Endothelial cell (in vitro differentiated cells): ENCODE results near the gene NDUFB7. TPM values are rescaled to one million over a fixed set of nuclear protein-coding genes. Genes with fewer than 3 reads are reported as not detected.
"Not testable (repeated sequence)": the region's sequence is repeated elsewhere in the genome, so short reads cannot be mapped to it uniquely, and the experiment has no call there.

Experiments
- DNase-seq: peaks from one replicate; pipeline ENCODE4 v3.0.0; 2021; ENCODE audit warnings: low spot score
- H3K27ac Mint-ChIP-seq: one replicate; pipeline ENCODE4 v1.8.0; 2021; ENCODE audit warnings: mixed read lengths, inconsistent platforms; ENCODE audit not compliant: unreplicated experiment
- H3K27me3 Mint-ChIP-seq: one replicate; pipeline ENCODE4 v1.8.0; 2021; ENCODE audit warnings: mild to moderate bottlenecking, moderate library complexity, mixed read lengths, inconsistent platforms; ENCODE audit not compliant: unreplicated experiment
- H3K36me3 Mint-ChIP-seq: one replicate; pipeline ENCODE4 v1.8.0; 2021; ENCODE audit warnings: mild to moderate bottlenecking, low read depth, mixed read lengths, inconsistent platforms; ENCODE audit not compliant: unreplicated experiment
- H3K4me1 Mint-ChIP-seq: one replicate; pipeline ENCODE4 v1.8.0; 2021; ENCODE audit warnings: mild to moderate bottlenecking, mixed read lengths, inconsistent platforms; ENCODE audit not compliant: unreplicated experiment
- H3K4me3 Mint-ChIP-seq: one replicate; pipeline ENCODE4 v1.8.0; 2021; ENCODE audit warnings: mild to moderate bottlenecking, mixed read lengths, inconsistent platforms; ENCODE audit not compliant: unreplicated experiment
- H3K9me3 Mint-ChIP-seq: one replicate; pipeline ENCODE4 v1.8.0; 2021; ENCODE audit warnings: mixed read lengths, inconsistent platforms; ENCODE audit not compliant: unreplicated experiment
- total RNA-seq: library from RNA; stranded (reverse); fragmentation: NEBNext Ultra II Directional; extraction: Animal tissue kit (Norgen Biotek cat#: 25700); gene quantifications from one replicate; pipeline ENCODE4 v1.2.1, GENCODE V29; 2021; ENCODE audit not compliant: unreplicated experiment
- TF ChIP-seq, protein P1 (sequence below): fragments of 200-600 bp; sonication (generic); IDR thresholded peaks from one replicate; pipeline ENCODE4 v1.5.0; 2021; ENCODE audit warnings: antibody characterized with exemption; ENCODE audit not compliant: unreplicated experiment

NDUFB7 gene
- total RNA-seq, 1 donor from 2014 or later = 122 TPM

DNA sequence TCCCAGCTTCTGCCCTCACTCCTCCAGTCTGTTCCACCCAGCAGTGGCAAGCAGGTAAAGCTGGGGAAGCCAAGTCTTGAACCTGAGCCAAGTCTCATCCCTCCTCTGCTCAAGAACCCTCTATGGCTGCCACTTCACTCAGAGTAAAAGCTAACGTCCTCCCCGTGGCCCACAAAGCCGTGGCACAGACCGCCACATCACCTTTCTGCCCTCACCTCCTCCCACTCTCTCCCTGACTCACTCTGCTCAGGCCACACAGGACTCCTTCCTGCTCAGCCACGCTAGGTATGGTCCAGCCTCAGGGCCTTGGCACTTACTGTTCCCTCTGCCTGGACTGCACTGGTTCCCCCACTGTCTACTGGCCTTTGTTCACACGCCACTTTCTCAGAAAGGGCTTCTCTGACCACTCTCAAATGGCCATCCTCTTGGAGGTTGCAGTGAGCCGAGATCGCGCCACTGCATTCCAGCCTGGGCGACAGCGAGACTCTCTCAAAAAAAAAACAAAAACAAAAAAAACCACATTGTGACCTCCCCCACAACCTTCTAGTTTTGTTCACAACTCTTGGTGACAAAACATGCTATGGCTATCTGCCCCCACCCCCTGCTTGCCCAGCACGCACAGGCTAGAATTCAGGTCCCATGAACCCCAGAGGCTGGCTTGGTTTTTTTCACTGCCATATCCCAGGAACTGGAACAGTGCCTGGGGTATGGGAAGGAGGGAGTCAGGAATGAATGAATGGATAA lies 15.8 kb downstream of the NDUFB7 start:
- H3K27me3 Mint-ChIP-seq = peaks cover 7% of the 10 kb centered on the region
- no peak overlapping the region for H3K4me3 Mint-ChIP-seq
- DNase-seq = no peak
- no peaks in the 10 kb centered on the region for H3K9me3 Mint-ChIP-seq
- no peaks in the 10 kb centered on the region for H3K36me3 Mint-ChIP-seq
- peaks cover 11% of the 10 kb centered on the region for H3K4me1 Mint-ChIP-seq
- H3K27ac Mint-ChIP-seq = no peak overlapping the region
- TF ChIP-seq, protein P1, sequence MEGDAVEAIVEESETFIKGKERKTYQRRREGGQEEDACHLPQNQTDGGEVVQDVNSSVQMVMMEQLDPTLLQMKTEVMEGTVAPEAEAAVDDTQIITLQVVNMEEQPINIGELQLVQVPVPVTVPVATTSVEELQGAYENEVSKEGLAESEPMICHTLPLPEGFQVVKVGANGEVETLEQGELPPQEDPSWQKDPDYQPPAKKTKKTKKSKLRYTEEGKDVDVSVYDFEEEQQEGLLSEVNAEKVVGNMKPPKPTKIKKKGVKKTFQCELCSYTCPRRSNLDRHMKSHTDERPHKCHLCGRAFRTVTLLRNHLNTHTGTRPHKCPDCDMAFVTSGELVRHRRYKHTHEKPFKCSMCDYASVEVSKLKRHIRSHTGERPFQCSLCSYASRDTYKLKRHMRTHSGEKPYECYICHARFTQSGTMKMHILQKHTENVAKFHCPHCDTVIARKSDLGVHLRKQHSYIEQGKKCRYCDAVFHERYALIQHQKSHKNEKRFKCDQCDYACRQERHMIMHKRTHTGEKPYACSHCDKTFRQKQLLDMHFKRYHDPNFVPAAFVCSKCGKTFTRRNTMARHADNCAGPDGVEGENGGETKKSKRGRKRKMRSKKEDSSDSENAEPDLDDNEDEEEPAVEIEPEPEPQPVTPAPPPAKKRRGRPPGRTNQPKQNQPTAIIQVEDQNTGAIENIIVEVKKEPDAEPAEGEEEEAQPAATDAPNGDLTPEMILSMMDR = no peak

DNA sequence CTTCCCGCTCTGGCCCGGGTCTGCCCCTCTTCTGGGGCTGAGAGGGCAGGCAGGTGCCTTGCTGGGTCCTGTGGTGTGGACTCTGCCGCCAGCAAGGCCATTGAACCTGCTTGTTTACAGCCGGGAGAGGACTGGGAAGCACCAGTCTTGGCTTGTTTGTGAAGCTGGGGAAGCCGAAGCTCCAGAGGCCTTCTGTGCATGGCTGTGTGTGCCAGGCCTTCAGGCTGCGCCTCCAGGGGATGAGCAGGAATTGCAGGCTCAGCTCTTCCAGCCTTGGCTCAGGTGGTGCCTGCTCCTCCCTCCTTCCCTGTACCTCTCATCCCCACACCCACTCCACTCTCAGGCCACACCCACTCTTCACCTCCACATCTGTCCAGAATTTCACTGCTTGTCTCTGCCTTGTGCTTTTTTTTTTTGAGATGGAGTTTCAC lies 17.5 kb downstream of the NDUFB7 start:
- Mint-ChIP-seq H3K9me3 (no peaks in the 10 kb centered on the region), H3K27me3 (peaks cover 5% of the 10 kb centered on the region), H3K4me1 (peaks cover 10% of the 10 kb centered on the region), H3K36me3 (no peaks in the 10 kb centered on the region), H3K27ac (no peak overlapping the region), H3K4me3 (no peak overlapping the region)
- DNase-seq = no peak
- TF ChIP-seq, protein P1 = no peak

DNA sequence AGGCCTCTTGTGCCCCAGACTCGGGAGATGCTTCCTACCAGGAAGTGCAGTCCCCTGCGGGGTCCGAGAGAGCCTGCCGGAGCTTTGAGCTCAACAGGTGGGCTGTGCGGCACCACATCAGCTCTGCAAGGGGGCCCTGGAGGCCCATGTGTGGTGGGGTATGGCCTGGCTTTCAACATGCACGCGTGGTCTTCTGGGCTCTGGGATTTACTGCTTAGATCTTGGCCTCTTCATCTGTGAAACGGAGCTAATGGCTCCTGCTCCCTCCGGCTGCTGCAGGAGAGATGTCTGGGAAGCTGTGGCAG lies 18.0 kb downstream of the NDUFB7 start:
- Mint-ChIP-seq H3K4me3 (no peak overlapping the region), H3K36me3 (no peaks in the 10 kb centered on the region), H3K4me1 (peaks cover 6% of the 10 kb centered on the region), H3K9me3 (no peaks in the 10 kb centered on the region), H3K27ac (no peak overlapping the region), H3K27me3 (peaks cover 5% of the 10 kb centered on the region)
- TF ChIP-seq, protein P1 = no peak
- no peak for DNase-seq

DNA sequence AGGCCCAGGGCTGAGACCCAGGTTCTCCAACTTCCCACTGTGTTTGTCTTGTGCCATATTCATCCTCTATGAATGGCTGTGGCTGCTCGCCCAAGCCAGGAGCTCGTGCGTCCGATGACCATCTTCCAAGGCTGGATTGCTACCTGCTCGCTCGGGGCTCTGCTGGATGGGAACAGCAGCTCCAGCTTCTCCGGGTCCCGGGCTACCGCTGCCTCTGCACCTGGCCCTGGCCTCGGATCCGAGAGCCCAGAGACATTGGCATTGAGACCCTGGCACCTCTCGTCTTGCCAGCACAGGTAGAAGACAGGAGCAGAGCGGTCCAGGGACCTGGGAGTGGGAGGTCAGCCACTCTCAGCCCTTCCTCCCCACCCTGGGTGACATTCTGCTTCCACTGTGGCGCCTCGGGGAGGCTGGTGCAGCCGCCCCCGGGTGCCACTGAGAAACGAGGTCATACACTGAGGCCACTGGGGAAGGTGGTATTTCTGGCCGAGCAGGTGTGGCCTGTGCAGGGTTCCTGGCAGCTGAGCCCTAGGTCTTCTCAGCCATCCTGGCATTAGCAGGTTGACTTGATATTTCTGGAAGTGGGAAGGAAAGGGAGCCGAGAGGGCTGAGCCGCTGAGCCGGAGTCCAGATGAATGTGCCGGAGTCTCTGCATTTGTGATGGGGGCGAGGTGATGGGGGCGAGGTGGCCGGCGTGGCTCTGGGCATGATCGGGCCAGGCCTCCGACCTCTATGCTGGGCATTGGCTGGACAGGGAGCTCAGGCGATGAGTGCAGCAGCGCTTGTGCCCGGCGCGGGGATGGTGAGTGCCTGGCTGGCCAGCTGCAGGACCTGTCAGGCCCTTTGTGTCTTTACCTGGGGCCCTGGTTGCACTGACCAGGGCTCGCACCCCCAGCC lies 18.6 kb downstream of the NDUFB7 start:
- DNase-seq = no peak
- H3K4me1 Mint-ChIP-seq = peaks cover 6% of the 10 kb centered on the region
- H3K4me3 Mint-ChIP-seq = no peak overlapping the region
- no peaks in the 10 kb centered on the region for H3K36me3 Mint-ChIP-seq
- no peak overlapping the region for H3K27ac Mint-ChIP-seq
- no peaks in the 10 kb centered on the region for H3K9me3 Mint-ChIP-seq
- TF ChIP-seq, protein P1 = no peak
- peaks cover 6% of the 10 kb centered on the region for H3K27me3 Mint-ChIP-seq

DNA sequence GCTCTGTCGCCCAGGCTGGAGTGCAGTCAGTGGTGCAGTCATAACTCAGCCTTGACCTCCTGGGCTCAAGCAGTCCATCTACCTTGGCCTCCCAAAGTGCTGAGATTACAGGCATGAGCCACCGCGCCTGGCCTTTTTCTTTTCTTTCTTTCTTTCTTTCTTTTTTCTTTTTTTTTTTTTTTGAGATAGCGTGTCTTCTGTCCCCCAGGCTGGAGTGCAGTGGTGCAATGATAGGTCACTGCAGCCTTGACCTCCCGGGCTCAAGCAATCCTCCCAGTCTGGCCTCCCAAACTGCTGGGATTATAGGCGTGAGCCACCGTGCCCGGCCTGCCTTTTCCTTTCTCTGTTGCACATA lies 19.9 kb downstream of the NDUFB7 start:
- not testable (repeated sequence) for H3K4me3 Mint-ChIP-seq, H3K27me3 Mint-ChIP-seq, H3K4me1 Mint-ChIP-seq, H3K9me3 Mint-ChIP-seq, H3K27ac Mint-ChIP-seq, DNase-seq, H3K36me3 Mint-ChIP-seq

DNA sequence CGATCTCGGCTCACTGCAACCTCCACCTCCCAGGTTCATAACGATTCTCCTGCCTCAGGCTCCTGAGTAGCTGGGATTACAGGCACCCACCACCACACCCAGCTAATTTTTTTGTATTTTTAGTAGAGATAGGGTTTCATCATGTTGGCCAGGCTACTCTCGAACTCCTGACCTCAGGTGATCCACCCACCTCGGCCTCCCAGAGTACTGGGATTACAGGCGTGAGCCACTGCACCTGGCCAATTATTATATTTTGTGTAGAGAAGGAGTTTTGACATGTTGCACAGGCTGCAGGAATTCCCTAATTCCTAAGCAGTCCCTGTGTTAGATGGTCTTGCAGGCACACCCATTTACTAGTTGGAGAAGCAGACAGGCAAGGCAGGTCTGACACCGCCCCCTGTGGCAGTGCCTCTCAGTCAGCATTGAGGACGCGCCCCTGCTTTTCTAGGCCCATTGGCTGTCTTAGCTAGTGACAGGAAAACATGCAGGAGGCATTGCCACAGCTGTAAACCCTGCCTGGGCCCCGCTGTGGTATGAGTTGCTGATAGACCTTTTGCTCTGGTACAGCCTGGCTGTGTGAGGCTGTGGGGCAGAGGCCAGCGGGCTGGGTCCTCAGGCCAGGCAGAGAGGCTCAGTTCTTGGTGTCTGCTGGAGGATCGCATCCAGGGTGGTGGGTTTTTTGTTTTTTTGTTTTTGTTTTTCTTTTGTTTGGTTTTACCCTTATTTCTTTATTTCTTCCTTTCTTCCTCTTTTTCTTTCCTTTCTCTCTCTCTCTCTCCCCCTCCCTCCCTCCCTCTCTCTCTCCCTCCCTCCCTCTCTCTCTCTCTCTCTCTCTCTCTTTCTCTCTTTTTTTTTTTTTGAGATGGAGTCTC lies 20.5 kb downstream of the NDUFB7 start:
- peak; percentile 62 for DNase-seq
- not testable (repeated sequence) for H3K9me3 Mint-ChIP-seq, H3K4me3 Mint-ChIP-seq, H3K4me1 Mint-ChIP-seq, H3K36me3 Mint-ChIP-seq, H3K27ac Mint-ChIP-seq, H3K27me3 Mint-ChIP-seq
